ENCODE results near the gene LRRC72.
"Not testable (repeated sequence)": the region's sequence is repeated elsewhere in the genome, so short reads cannot be mapped to it uniquely, and the experiment has no call there.

The LRRC72 gene

DNA sequence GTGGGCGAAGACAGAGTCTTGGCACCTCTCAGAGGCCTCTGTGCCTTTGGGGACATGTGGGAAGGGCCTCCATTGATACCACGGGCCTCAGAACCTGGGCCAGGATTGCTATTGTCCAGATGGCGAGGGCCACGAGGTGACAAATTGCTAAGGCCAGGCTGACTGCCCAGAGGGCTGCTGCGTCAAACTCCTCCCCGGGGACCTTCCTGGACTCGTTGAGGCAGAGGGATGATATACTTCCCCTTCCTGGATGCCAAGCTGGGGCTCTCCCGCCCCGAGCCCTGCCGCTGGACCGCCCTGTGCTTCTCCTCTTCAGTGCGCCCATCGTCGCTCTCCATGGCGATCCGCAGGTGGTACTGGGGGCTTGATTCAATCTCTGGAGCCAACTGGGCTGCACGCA is 58.9 kb downstream of the LRRC72 start:
- DNase-seq, result no peak

DNA sequence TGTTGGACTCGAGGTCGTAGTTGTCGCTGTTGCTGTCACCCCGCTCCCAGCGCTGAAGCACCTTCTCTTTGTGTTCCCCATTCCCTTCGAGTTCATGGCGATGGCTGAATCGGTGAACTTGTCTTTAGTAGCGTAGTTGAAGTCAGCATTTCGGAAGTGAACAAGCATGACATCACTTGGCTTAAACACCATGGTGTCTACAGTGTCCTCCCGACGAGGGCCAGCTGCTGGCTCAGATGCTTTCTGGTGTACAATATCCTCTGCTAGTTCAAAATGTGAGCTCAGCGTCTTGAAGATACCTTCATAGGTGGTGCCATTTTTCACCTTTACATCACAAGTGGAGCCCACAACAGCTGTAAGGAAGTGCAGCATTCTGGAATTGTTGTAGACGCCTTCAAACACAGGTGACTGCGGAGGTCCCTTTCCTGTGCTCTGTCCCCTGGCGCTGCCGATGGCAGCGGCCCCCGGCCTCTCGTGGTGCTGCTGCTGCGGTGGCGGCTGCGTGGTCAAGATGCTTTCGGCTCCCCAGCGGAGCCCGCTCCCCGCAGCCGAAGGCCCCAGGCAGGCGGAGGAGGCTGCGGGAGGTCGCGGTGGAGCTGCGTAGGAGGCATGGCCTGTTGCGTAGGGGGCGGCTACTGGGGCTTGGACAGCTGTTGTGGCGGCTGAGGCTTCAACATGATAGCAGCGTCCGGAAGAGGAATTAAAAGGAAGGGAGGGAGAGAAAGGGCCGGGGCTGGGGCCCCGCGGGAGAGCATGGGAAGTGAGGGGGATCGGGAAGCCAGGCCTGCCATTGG is 59.7 kb downstream of the LRRC72 start:
- DNase-seq, result no peak

DNA sequence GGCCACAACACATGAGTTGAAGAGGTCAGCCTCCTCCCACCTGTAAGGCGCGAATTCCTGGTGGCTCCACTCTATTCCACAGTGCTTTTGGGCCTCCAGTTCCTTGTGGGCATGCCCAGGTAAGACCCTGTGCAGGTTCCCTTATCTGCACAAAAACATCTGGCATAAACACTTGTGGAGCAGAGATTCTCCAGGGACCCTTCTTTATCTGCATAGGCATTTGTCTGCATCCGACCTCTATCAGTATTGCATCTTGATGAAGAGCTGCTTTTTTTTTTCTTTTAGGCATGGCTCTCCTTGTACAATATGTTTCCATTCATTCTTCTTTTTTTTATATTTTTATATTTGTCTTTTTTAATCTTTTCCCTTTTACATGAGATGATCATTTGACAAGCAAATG is 60.5 kb downstream of the LRRC72 start:
- no peak for DNase-seq

DNA sequence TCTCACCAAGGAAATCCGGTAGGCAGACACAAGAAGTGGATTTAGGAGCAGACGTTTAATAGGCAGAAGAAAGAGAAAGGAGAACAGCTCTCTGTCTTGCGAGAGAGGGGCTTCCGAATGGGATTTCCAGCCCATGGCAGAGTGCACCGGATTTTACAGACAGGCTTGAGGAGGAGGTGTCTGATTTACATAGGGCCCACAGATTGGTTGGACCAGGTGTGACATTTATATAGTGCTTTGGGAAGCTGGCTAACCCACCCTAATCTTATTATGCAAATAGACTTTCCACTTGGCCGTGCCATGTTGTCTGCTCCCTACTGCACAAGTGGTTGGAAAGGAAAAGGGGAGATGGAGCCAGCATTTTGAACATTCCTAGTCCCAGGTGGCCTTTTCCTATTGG is 61.2 kb downstream of the LRRC72 start:
- peak; percentile 43 for DNase-seq

DNA sequence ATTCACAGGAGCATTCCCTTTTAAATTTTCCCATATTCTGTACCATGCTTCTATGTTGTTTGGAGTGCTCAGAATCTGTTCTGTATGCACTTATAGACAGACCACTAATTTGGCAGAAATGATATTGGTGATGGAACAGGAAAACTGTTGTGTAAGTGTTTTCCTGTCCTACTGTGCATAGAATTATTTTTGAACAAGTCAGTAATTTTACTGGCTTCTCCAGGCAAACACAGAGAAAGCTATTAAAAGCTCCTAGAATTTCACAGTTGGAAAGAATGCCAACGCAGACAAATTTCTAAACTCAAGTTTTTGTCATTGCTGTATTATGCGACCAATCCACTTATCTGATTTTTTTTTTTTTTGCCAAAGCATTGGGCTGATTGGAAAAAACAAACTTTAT is 63.3 kb downstream of the LRRC72 start:
- no peak for DNase-seq

DNA sequence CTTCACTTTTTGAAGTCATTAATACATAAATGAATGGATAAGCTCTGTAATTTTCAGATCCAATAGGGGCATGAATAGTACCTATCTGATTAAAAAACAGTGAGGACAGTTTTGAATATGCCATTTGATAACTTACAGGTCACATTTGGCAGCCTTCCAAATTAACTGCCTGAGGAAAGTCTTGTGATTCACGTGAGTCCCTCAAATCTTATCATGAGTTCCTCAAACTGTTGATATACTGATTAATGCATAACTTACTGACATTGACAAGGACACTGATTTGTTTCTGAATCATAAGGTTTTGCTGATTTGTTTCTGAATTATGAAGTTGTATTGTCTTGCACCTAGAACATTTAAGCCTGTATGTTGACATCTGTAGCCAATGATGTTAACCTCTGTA is 63.8 kb downstream of the LRRC72 start:
- no peak for DNase-seq

DNA sequence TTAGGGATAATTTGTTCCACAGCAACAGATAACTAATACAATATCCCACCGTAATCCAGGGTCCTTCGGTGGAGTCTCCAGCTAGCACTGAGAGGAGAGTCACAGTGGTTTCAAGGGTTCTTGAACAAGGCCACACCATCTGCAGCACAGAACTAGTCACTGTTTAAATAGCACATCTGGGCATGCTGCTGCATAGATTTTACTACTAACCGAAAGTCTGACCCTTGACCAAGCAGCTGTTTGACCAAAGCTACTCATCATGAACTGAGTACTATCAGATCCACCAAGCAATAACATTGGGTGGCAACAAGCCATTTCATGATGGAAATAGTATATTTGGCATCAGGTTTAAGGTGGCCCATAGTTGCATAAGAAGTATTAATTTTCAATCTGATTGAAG is 65.8 kb downstream of the LRRC72 start:
- no peak for DNase-seq

DNA sequence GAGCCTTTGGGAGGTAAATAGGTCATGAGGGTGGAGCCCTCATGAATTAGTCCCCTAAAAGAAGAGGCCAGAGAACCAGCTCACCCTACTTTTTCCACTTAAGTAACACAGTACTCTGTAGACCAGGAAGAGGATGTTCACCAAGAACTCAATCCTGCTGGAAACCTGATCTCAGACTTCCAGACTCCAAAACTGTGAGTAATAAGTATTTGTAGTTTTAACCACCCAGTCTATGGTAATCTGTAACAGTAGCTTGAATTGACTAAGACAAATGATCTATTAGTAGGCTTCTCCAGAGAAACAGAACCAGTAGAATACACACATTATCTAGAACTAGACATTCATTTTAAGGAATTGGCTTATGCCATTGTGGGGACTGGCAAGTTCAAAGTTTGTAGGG is 67.4 kb downstream of the LRRC72 start:
- DNase-seq, result no peak

DNA sequence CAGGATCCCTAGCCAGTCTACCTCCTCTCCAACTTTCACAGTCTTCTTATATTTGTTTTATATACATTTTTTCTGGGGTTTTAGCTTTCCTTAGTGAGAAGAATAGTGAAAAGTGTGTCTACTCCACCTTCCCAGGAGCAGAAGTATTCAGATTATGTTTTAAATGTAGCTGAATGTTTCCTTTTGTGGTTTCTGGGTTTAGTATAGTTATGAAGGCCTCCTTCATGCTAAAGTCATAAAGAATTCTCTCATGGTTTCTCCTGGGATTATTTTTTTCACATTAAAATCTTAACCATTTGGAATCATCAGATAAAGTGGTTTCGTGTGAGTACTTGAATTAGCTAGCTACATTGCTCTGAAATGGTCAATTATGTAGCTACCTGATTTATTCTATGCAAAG is 68.1 kb downstream of the LRRC72 start:
- DNase-seq, result no peak

DNA sequence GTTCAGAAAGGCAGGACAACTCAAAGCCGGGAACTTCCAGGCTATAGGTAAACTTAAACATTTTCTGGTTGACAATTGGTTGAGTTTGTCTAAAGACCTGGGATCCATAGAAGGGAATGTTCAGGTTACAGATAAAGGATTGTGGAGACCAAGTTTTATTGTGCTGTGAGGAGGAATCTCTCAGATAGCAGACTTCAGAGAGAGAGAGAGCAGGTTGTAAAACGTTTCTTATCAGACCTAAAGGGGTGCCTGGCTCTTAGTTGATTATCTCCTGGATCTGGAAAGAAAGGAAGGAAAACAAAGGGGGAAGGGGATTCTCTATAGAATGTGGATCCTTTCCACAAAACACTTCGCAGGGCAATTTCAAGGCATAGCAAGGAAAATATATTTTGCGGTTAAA is 69.0 kb downstream of the LRRC72 start:
- DNase-seq, result not testable (repeated sequence)

DNA sequence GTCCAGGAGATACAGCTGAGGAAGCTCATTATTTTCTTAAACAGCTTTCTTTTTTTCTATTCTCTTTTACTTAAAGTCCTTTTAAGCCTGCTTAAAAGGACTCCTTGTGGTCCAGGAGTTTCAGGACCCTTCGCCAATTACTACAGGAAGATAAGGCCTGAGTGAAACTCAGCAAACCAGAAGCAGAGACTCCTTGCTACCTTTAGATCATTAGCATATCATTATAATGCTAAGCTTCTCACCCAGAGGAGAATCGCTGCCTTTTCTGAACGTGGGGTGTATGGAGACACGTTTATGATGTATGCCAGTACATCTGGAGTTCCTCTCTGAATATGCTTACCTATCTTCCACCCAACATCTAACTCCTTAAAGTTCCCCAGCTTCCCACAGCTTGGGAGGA is 71.4 kb downstream of the LRRC72 start:
- DNase-seq, result no peak

DNA sequence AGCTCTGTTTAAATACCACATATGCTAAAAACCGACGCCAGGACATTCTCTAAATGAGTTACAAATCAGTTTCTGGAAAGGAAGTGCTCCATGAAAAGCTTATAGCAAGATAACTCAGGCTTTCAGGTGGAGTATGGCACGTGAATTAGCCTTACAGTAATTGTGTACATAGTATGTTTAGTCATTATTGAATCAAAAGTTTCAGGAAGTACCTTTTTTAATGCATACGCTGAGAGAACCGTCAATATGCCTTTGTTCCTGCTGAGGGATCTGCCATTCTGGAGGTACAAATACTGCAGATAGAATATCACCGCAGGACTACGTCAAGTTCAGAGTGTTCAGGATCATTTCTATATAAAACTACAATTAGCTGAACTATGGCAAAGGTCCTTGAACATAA is 73.2 kb downstream of the LRRC72 start:
- no peak for DNase-seq

DNA sequence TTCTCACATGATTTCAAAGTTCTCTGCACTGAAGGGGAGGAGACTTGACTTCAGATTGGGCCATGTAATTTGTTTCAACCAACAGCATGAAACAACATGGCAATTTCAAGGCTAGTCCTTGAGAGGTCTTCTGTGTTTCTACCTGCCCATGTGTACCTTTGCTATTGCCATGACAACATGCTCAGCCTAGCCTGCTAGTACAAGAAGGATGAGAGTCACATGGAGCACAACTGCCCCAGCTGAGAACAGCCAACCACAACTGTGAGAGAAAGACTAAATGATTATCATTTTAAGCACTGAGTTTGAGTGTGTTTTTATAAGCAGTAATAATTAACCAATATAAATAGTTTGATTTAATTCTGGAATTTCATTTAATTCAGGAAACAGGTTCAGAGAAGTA is 77.0 kb downstream of the LRRC72 start:
- no peak for DNase-seq

DNA sequence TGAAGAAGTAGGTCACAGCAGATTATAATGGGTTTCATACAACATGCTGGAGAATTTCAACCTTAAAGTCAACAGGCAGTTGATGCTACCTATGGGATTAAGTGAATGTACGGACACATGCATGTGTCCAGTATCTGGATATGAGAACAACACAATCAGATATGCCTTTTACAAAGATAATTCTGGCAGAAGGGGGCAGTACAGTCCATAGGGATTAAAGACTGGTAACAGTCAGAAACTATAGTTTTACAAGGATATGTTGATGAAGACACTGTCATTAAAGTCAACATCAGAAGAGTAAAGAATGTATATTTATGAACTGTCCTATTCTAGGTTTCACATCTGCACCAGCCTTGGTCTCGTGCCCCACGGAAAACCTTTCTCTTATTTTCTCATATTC is 77.4 kb downstream of the LRRC72 start:
- DNase-seq, result no peak

DNA sequence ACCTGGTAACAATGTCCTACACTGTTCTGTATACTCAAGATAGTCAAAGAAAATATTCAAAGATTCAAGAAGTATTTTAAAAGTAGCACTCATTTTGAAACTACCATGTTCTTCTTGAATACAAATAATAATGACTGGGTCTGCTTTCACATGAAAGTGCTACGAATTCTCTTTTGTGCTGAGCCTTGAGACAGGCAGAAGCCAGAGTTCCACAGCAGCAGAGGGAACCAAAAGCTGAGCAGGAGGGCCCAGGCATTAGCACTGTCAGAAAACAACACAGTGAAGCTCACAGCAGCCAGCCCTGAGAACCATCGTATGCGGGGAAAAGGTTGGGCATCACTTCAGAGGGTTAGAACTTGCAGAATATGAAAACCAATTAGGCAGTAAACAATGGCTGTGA is 80.1 kb downstream of the LRRC72 start:
- DNase-seq, result no peak

DNA sequence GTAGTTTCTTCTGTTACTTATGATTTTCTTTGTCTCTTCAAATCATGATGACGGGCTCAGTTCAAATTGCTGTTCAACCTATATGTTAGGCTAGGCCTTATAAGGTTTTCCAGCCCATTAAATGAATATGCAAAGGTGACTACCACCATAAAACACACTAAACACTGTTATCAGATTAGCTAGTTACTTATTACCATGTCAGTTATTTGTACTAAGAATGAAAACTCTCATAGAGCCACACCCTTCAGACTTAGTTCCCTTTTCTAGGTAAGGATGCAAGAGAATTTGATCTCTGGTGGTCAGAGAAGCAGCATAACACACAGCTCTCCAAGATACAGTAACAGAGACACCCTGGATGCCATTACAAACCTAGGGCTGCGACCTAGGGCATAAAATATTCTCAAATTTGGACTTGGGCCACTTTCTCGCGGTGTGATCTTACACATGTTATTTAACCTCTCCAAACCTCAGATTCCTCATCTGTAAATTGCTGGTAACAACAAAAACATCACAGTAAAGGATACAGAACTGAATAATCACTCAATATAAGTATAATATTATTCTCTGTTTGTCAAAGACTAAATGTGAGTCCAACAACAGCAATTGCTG is 83.3 kb downstream of the LRRC72 start:
- no peak for DNase-seq

DNA sequence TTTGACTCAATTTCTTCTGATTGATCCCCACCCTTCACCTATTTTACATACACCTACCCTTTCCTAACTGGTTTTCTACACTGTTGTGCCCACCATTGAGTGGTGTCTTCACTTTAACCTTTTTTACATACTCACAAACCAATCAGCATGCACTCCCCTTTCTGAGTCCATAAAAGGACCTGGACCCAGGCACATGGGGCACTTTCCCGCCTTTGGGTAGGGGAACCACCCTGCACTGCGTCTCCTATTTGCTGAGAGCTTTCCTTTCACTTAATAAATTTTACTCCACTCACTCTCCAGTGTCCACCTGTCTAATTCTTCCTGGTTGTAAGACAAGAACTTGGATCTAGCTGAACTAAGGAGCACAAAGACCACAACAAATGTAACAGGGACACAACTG is 85.1 kb downstream of the LRRC72 start:
- DNase-seq, result no peak

DNA sequence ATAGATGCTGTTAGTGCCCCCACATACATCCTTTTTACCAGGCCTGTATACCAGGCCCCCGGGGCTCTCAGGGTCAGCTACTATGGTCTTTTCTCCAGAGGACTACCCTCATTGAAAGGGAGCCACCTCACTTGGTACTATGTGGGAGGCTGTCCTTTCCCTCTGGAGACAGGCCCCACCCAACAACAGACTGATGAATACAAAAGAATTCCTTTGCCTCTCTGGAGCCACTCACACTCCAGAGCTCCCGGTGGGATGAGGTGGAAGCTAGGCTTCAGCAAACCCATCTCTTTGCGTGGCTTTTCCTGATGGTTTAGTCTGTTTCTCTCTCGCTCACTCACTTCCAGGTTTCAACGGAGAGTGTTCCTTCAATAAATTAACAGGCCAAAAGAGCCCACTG is 88.6 kb downstream of the LRRC72 start:
- no peak for DNase-seq

DNA sequence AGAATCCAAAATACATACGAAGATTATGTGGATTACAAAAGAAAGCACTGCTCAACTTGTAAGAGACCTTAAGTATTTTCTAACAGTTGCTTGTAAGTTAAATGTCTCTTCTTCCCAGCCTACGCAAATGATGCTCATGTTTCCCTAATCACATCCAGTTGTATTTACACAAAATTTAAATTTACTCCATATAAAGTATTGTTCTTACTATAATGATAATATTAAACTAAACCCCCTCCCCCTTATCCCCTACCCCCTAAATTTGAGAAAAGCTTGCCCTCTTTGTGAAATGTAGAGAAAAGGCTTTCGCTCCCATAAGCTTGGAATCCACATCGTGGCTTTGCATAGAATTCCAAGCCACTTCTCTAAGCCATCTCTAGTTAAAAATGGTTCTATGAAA is 89.5 kb downstream of the LRRC72 start:
- DNase-seq, result no peak

DNA sequence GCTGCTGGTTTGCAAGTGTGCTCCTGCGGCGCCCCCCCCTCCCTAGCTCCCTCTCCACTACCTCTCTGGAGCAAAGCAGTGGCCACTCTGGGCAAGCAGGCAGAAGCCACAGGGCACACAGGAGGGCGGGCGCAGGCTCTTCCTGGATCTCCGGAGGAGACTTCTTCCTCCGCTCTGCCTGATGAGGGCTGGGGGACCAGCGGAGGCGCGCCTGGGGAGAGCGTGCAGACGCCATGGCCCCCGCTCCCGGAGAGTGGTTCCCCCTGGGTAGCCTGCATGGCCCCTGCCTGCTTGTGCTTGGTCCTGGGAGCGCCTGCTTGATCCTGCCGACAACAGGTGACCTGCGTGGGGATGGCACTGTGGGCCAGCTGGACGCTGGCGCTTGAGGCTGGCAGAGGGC is 89.9 kb downstream of the LRRC72 start:
- DNase-seq, result no peak

DNA sequence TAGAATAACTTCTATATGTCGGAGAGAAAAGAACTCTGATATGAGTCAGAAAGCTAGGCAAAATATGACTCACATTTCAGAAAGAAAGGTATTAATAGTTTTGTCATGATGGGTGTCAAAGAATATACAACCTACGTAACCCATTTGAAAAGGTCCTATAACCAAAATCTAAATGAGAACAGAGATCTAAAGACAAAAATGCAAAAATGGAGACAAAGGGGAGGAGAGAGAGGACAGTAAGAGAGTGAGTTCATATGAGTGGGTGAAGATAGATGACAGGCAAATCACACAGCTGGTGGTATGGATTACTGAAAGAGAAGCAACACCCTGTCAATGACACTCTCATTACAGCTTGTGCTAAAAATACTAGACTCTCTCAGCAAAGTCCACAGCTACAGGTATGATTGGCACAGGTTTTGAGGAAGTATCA is 93.4 kb downstream of the LRRC72 start:
- DNase-seq, result no peak

DNA sequence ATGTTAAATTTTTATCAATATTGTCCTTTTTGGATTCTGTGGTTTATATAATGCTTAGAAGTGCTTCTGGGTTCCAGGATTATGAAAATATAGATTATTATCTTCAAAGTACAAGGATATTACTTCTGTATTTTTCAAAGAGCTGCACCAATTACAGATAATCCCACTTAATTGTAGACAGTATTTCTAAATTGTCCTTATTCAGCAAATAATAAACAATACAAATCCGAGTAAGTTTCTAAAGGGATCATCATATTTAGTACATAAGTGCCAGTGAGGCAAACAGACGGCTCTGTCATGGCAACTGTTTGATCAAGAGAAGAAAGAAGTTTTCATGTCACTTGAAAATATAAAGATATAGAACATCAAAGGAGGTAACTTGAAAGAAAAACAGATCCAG is 99.8 kb downstream of the LRRC72 start:
- no peak for DNase-seq

DNA sequence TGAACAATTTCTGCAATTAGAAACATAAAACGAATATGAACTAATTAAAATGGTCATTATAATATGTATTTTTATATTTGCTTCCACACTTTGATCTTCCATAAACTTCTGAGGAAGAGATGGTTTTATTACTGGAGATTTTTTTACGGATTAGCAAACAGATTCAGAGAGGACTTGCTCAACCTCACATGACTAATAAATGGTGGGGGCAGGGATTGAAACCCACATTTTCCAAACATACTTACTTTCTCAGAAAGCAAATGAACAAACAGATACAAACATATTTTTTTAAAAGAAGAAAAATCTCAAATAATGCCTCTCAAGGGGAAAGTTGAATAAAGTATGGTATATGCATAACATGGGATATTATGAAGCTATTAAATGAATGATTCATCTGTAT is 100.6 kb downstream of the LRRC72 start:
- no peak for DNase-seq

DNA sequence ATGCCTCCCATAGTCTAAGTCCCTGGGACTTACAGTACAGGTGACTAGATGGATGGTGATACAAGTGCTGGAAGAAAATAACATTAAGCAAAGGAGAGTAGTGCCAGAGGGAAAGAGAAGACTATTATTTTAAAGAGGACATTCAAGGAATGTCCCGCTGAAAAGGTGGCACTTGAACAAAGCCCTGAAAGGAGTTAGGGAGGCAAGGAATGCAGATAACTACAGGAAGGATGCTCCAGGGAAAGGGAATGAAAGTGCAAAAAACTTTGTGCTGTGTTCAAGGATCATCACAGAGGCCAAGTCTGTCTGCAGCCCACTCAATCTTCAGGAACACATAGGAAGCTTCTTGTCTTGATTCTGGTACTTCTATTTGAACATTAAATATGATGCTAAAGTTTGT is 104.0 kb downstream of the LRRC72 start:
- DNase-seq, result no peak

Data from NCI-H1092 (cell line).